Tibial nerve (tissue), 4 donors: ENCODE results near the gene ZCRB1. TPM values are rescaled to one million over a fixed set of nuclear protein-coding genes. Genes with fewer than 3 reads are reported as not detected.

ENCODE experiments used
- DNase-seq, 2 donors: peaks; one replicate each; pipeline ENCODE4 v3.0.0-alpha.2; 2019; ENCODE audit warnings: low spot score in 2 of 2
- H3K27ac ChIP-seq, 4 donors: fragments of 200-600 bp; sonication (generic) in 3 of 4; one replicate each; pipeline ENCODE4 v1.5.1; 2017 to 2019; ENCODE audit warnings: mild to moderate bottlenecking in 1 of 4
- H3K27me3 ChIP-seq, 2 donors: fragments of 200-600 bp; sonication (generic) in 1 of 2; one replicate each; pipeline versions ENCODE4 v1.5.1 to v1.6.0; 2017 to 2019
- H3K36me3 ChIP-seq, 3 donors: fragments of 200-600 bp; sonication (generic); one replicate each; pipeline ENCODE4 v1.5.1; 2018 to 2019
- H3K4me1 ChIP-seq, 4 donors: fragments of 200-600 bp; sonication (generic) in 3 of 4; one replicate each; pipeline ENCODE4 v1.5.1; 2017 to 2019
- H3K4me3 ChIP-seq, 4 donors: fragments of 200-600 bp; sonication (generic) in 3 of 4; one replicate each; pipeline ENCODE4 v1.5.1; 2017 to 2019; ENCODE audit warnings: mild to moderate bottlenecking in 1 of 4, moderate library complexity in 1 of 4
- H3K9me3 ChIP-seq, 4 donors: fragments of 200-600 bp; sonication (generic) in 3 of 4; one replicate each; pipeline ENCODE4 v1.5.1; 2017 to 2019
- CTCF ChIP-seq, 5 experiments: fragments of 200-600 bp in 3 of 5; fragments of 450-650 bp in 2 of 5; sonication (generic) in 3 of 5; IDR thresholded peaks; one replicate each; pipeline ENCODE4 v1.5.1; 2016 to 2019; ENCODE audit warnings: antibody characterized with exemption in 5 of 5, mild to moderate bottlenecking in 3 of 5, moderate library complexity in 2 of 5
- EP300 ChIP-seq, 2 donors: sonication (generic); formaldehyde crosslinking; IDR thresholded peaks; one replicate each; pipeline ENCODE4 v1.6.1; 2017; ENCODE audit warnings: antibody characterized with exemption in 2 of 2, mild to moderate bottlenecking in 1 of 2
- POLR2A ChIP-seq, 2 donors: fragments of 450-650 bp; IDR thresholded peaks; one replicate each; pipeline ENCODE4 v1.6.1; 2017; ENCODE audit warnings: antibody characterized with exemption in 2 of 2, mild to moderate bottlenecking in 2 of 2, moderate library complexity in 2 of 2
- WGBS, 2 donors: methylation state at CpG; one replicate each; pipeline ENCODE4 v1.1.5; 2018; 5-methylcytosine and 5-hydroxymethylcytosine counted together
- total RNA-seq, 4 donors: library from RNA; depleted of rRNA; stranded (reverse); fragments of >200 nt; gene quantifications; one replicate each; pipeline ENCODE4 v1.1.0, GENCODE V29; 2016

The ZCRB1 gene, protein sequence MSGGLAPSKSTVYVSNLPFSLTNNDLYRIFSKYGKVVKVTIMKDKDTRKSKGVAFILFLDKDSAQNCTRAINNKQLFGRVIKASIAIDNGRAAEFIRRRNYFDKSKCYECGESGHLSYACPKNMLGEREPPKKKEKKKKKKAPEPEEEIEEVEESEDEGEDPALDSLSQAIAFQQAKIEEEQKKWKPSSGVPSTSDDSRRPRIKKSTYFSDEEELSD
- 10 to 100 TPM; 19.8 to 44.8 (median 32.3) TPM for total RNA-seq

- Histone ChIP-seq H3K27ac (peak within 1 kb of the TSS; percentile 72 to 92 (median 90)), H3K36me3 (peaks cover 0 to 20% (median 0%) of the 10 kb centered on the region in 3 donors), H3K9me3 (no peaks in the 10 kb centered on the region), H3K4me3 (peak within 1 kb of the TSS; percentile 59 to 76 (median 70)), H3K27me3 (no peaks in the 10 kb centered on the region), H3K4me1 (peaks cover 3 to 44% (median 11%) of the 10 kb centered on the region in 4 donors)
- TF ChIP-seq CTCF (IDR thresholded peaks at IDR 0.05) (peak in 1 of 5 experiments; percentile 18), EP300 (IDR thresholded peaks at IDR 0.05) (peak in 1 of 2 donors; percentile 84), POLR2A (IDR thresholded peaks at IDR 0.05) (peak in 1 of 2 donors; percentile 63)
- DNase-seq, result peak; percentile 72 to 74
- 0% methylated on average over 47 to 55 of the region's 55 CpGs for WGBS, 2 donors
These were observed at the start of gene ZCRB1, which contains the start of gene PPHLN1 for GRCh38 chr12:42325653-42326474. Gene ZCRB1 (minus strand): TSS chr12:42326094. CDS start chr12:42324102, 1,992 bp downstream. Gene PPHLN1 (plus strand): TSS chr12:42326167. CDS start chr12:42335903, 9,736 bp downstream.

DNA sequence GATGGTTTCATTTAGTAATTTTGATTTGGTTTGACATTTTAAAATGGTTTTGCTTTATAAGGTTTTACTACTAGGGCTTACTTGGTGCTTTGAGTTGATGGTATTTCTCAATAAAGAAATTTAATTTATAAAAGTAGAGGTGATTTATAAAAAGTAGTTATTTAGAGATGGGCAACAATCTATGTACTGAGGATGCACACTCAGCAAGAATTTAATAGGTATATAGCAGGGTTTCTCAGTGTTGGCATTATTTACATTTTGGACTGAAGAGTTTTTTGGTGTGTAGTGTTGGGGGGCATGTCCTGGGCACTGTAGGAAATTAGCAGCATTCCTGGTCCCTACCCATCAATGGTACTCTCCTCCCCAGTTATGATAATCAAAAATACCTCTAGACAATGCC lies 47.8 kb upstream of the ZCRB1 start:
- Histone ChIP-seq H3K27me3 (no peaks in the 10 kb centered on the region), H3K4me1 (no peaks in the 10 kb centered on the region), H3K9me3 (no peaks in the 10 kb centered on the region), H3K27ac (no peak overlapping the region), H3K4me3 (no peak overlapping the region), H3K36me3 (peaks cover 0 to 28% (median 3%) of the 10 kb centered on the region in 3 donors)
- no peak for DNase-seq
- no peak for TF ChIP-seq EP300 (IDR thresholded peaks at IDR 0.05)
- TF ChIP-seq POLR2A (IDR thresholded peaks at IDR 0.05), result no peak
- no peak for TF ChIP-seq CTCF (IDR thresholded peaks at IDR 0.05)

- WGBS, 2 donors, result 82 to 93% methylated on average over 2 of the region's 2 CpGs
- Histone ChIP-seq H3K4me3 (no peak overlapping the region), H3K27me3 (no peaks in the 10 kb centered on the region)
These were observed 46.4 kb upstream of the ZCRB1 start for GRCh38 chr12:42372154-42372791.

DNA sequence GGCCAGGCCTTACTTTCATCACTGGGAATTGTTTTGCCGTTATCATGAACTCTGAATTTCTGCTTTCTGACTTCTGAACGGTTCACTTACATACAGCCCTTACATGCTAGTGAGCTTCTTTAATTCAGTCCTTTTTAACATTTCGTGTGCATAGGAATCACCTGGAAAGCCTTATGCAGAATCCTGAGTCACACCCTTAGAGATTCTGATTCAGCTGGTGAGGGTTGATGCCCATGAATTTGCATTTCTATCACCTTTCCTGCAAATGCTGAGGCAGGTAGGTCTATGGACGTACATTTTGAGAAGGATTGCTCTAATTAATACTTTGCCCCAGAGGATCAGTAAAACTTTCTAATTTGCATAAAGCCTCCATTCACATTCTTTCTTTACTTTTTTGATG lies 44.1 kb upstream of the ZCRB1 start:
- no peak for TF ChIP-seq CTCF (IDR thresholded peaks at IDR 0.05)
- no peak for TF ChIP-seq POLR2A (IDR thresholded peaks at IDR 0.05)
- TF ChIP-seq EP300 (IDR thresholded peaks at IDR 0.05), result no peak
- Histone ChIP-seq H3K4me3 (no peak overlapping the region), H3K36me3 (peaks cover 0 to 4% (median 0%) of the 10 kb centered on the region in 3 donors), H3K27ac (no peak overlapping the region), H3K27me3 (no peaks in the 10 kb centered on the region), H3K4me1 (no peaks in the 10 kb centered on the region), H3K9me3 (no peaks in the 10 kb centered on the region)
- DNase-seq, result no peak
- WGBS, 2 donors, result 70 to 74% methylated on average over 4 of the region's 4 CpGs

More at GRCh38 chr12:42372154-42372791, 46.4 kb upstream of the ZCRB1 start:
- Histone ChIP-seq H3K4me1 (no peaks in the 10 kb centered on the region), H3K9me3 (no peaks in the 10 kb centered on the region), H3K36me3 (peaks cover 0 to 24% (median 3%) of the 10 kb centered on the region in 3 donors), H3K27ac (no peak overlapping the region)
- peak in 1 of 2 donors; percentile 58 for DNase-seq
- TF ChIP-seq EP300 (IDR thresholded peaks at IDR 0.05), result no peak
- no peak for TF ChIP-seq POLR2A (IDR thresholded peaks at IDR 0.05)
- peak; percentile 60 to 71 (median 64) for TF ChIP-seq CTCF (IDR thresholded peaks at IDR 0.05)
